IPS-15b (cell line): Measurements from ENCODE around the gene MCTP1.

ENCODE experiments used
- H3K27me3 ChIP-seq: one replicate; pipeline ENCODE4 v1.6.1; 2013; ENCODE audit warnings: low read length; ENCODE audit not compliant: control insufficient read depth, insufficient read depth
- H3K36me3 ChIP-seq: one replicate; pipeline ENCODE4 v1.6.1; 2013; ENCODE audit warnings: low read length; ENCODE audit not compliant: control insufficient read depth, insufficient read depth
- H3K4me1 ChIP-seq: one replicate; pipeline ENCODE4 v1.6.1; 2013; ENCODE audit warnings: mild to moderate bottlenecking, low read length; ENCODE audit not compliant: control insufficient read depth, insufficient read depth
- H3K4me3 ChIP-seq: one replicate; pipeline ENCODE4 v1.5.1; 2013; ENCODE audit warnings: low read depth, low read length
- H3K9ac ChIP-seq: one replicate; pipeline ENCODE4 v1.6.1; 2013; ENCODE audit warnings: low read depth, mild to moderate bottlenecking, low read length
- H3K9me3 ChIP-seq: one replicate; pipeline ENCODE4 v1.6.1; 2013; ENCODE audit warnings: mild to moderate bottlenecking, low read length; ENCODE audit not compliant: control insufficient read depth, insufficient read depth

MCTP1 gene

GRCh38 chr5:95244479-95244878, 40.4 kb downstream of the MCTP1 start:
- H3K27me3 ChIP-seq, result no peaks in the 10 kb centered on the region

GRCh38 chr5:95241635-95242034, 43.3 kb downstream of the MCTP1 start:
- Histone ChIP-seq H3K9me3 (no peaks in the 10 kb centered on the region), H3K9ac (no peak overlapping the region), H3K4me1 (no peaks in the 10 kb centered on the region), H3K36me3 (no peaks in the 10 kb centered on the region), H3K4me3 (no peak overlapping the region), H3K27me3 (no peaks in the 10 kb centered on the region)

More at GRCh38 chr5:95244479-95244878, 40.4 kb downstream of the MCTP1 start:
- Histone ChIP-seq H3K9ac (no peak overlapping the region), H3K4me3 (no peak overlapping the region), H3K4me1 (no peaks in the 10 kb centered on the region), H3K9me3 (no peaks in the 10 kb centered on the region), H3K36me3 (no peaks in the 10 kb centered on the region)

GRCh38 chr5:95241161-95241560, 43.7 kb downstream of the MCTP1 start:
- H3K4me1 ChIP-seq, result no peaks in the 10 kb centered on the region
- no peaks in the 10 kb centered on the region for H3K9me3 ChIP-seq
- no peak overlapping the region for H3K9ac ChIP-seq
- no peaks in the 10 kb centered on the region for H3K36me3 ChIP-seq
- no peak overlapping the region for H3K4me3 ChIP-seq
- H3K27me3 ChIP-seq, result no peaks in the 10 kb centered on the region

- Histone ChIP-seq H3K27me3 (no peaks in the 10 kb centered on the region), H3K36me3 (no peaks in the 10 kb centered on the region), H3K4me3 (no peak overlapping the region), H3K9ac (no peak overlapping the region), H3K9me3 (no peaks in the 10 kb centered on the region), H3K4me1 (no peaks in the 10 kb centered on the region)
Measured at GRCh38 chr5:95238560-95239325, 46.2 kb downstream of the MCTP1 start.

- Histone ChIP-seq H3K36me3 (no peaks in the 10 kb centered on the region), H3K4me3 (no peak overlapping the region), H3K9me3 (no peaks in the 10 kb centered on the region), H3K4me1 (no peaks in the 10 kb centered on the region), H3K9ac (no peak overlapping the region), H3K27me3 (no peaks in the 10 kb centered on the region)
Measured at GRCh38 chr5:95237324-95237723, 47.6 kb downstream of the MCTP1 start.

GRCh38 chr5:95235439-95235982, 49.4 kb downstream of the MCTP1 start:
- no peak overlapping the region for H3K9ac ChIP-seq
- no peaks in the 10 kb centered on the region for H3K27me3 ChIP-seq
- H3K36me3 ChIP-seq, result no peaks in the 10 kb centered on the region
- H3K4me1 ChIP-seq, result no peaks in the 10 kb centered on the region
- H3K9me3 ChIP-seq, result no peaks in the 10 kb centered on the region
- H3K4me3 ChIP-seq, result no peak overlapping the region

- H3K36me3 ChIP-seq, result no peaks in the 10 kb centered on the region
- H3K9me3 ChIP-seq, result no peaks in the 10 kb centered on the region
- H3K27me3 ChIP-seq, result no peaks in the 10 kb centered on the region
- no peak overlapping the region for H3K4me3 ChIP-seq
- H3K9ac ChIP-seq, result no peak overlapping the region
- H3K4me1 ChIP-seq, result no peaks in the 10 kb centered on the region
Measured at GRCh38 chr5:95229646-95230045, 55.2 kb downstream of the MCTP1 start.

GRCh38 chr5:95224701-95225459, 60.0 kb downstream of the MCTP1 start:
- peaks cover under 1% of the 10 kb centered on the region for H3K4me1 ChIP-seq
- no peaks in the 10 kb centered on the region for H3K36me3 ChIP-seq
- H3K9me3 ChIP-seq, result no peaks in the 10 kb centered on the region
- H3K4me3 ChIP-seq, result no peak overlapping the region
- no peak overlapping the region for H3K9ac ChIP-seq
- H3K27me3 ChIP-seq, result no peaks in the 10 kb centered on the region

GRCh38 chr5:95223566-95224258, 61.2 kb downstream of the MCTP1 start:
- no peaks in the 10 kb centered on the region for H3K36me3 ChIP-seq
- no peak overlapping the region for H3K9ac ChIP-seq
- peaks cover 6% of the 10 kb centered on the region for H3K4me1 ChIP-seq
- no peaks in the 10 kb centered on the region for H3K9me3 ChIP-seq
- H3K27me3 ChIP-seq, result no peaks in the 10 kb centered on the region
- H3K4me3 ChIP-seq, result no peak overlapping the region

- H3K9ac ChIP-seq, result no peak overlapping the region
- no peaks in the 10 kb centered on the region for H3K27me3 ChIP-seq
- peaks cover 6% of the 10 kb centered on the region for H3K4me1 ChIP-seq
- no peaks in the 10 kb centered on the region for H3K9me3 ChIP-seq
- H3K36me3 ChIP-seq, result no peaks in the 10 kb centered on the region
- H3K4me3 ChIP-seq, result no peak overlapping the region
Measured at GRCh38 chr5:95222836-95223235, 62.1 kb downstream of the MCTP1 start.

- Histone ChIP-seq H3K4me1 (peaks cover 6% of the 10 kb centered on the region), H3K4me3 (no peak overlapping the region), H3K36me3 (no peaks in the 10 kb centered on the region), H3K27me3 (no peaks in the 10 kb centered on the region), H3K9me3 (no peaks in the 10 kb centered on the region), H3K9ac (no peak overlapping the region)
Measured at GRCh38 chr5:95221234-95221633, 63.7 kb downstream of the MCTP1 start.
